Activated CD4-positive, alpha-beta T cell treated with anti-CD3 and anti-CD28 coated beads for 1 hour (primary cell): ENCODE results near the gene GRAP2.
A peak's percentile ranks its signal among the peaks of the same experiment; 100 is the strongest.
"Not testable (repeated sequence)": the region's sequence is repeated elsewhere in the genome, so short reads cannot be mapped to it uniquely, and the experiment has no call there.

ENCODE experiments used
- DNase-seq: peaks from one replicate; pipeline ENCODE4 v3.0.0-alpha.2; 2020

The GRAP2 gene

DNA sequence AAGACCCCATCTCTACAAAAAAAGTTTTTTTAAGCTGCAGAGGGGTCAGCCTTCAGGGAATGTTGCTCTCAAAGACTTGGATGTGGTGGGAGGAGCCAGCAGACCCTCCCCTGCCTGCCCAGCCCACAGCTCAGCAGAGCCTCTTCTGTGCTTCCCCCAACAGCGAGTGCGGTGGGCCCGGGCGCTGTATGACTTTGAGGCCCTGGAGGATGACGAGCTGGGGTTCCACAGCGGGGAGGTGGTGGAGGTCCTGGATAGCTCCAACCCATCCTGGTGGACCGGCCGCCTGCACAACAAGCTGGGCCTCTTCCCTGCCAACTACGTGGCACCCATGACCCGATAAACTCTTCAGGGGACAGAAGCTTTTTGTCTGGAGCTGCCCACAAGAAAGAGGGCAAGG, 69.9 kb downstream of the GRAP2 start:
- DNase-seq = no peak

DNA sequence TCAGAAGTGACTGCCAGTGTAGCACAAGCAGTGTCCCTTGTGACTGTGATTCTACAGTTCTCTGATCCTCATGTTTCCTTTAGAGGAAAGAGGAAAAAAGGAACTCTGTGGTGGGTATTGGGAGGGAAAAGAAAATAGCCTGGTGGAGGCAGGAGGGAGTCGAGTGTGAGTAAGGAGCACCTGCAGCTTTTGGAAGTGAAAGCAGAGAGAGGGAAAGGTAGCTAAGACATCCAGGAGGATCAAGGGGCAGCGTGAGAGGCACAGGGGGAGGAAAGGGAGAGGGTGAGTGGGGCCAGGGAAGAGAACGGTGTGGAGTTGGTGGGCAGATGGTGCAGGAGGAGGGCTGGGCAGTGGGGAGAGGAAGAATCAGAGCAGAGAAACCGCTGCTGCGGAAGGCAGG, 71.8 kb downstream of the GRAP2 start:
- DNase-seq = no peak

DNA sequence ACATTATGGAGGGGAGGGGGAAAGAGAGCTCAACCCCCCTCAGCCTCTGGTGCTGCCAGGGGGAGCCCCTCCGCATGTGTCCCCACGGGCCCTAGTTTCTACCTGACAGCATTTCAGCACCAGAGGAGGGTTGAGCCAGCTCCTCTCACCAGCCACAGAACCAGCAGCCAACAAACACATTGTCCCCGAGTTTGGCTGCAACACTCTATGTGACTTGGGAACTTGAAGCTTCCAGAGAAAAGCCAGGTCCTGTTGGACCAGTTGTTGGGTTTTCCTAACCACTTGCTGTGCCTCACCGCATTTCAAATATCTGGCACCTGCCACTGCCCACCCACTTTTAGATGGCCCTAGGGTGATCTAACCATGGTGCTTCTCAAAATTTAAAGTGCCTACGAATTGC, 72.8 kb downstream of the GRAP2 start:
- no peak for DNase-seq

DNA sequence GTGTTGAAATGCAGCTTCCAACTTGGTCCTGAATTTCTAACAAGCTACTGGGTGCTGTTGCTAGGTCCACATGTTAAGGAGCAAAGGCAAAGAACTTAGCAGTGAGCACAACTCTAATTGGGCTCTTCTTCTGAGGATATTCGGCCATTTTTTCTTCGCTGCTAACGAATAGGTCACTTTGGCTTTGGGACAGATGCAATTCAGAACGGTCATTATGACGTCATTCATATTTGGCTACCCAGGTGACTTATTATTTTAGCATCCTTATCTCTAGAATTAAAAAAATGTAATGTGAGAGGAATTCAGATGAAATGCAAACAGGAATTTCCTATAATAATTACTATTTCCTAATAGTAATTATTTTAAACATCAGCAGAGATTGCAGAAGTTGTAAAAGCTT, 73.2 kb downstream of the GRAP2 start:
- DNase-seq = no peak

DNA sequence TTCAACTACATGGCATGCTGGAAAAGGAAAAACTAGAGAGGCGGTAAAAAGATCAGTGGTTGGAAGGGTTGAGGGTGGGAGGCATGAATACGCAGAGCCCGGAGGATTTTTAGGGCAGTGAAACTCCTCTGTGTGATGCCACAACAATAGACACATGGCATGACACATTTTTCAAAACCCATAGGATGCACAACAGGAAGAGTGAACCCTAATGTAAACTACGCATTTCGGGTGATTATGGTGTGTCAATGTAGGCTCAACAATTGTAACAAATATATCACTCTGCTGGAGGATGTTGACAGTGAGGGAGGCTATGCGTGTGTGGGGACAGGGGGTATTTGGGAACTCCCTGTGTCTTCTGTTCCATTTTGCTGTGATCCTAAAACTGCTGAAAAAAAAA, 78.2 kb downstream of the GRAP2 start:
- DNase-seq = no peak

DNA sequence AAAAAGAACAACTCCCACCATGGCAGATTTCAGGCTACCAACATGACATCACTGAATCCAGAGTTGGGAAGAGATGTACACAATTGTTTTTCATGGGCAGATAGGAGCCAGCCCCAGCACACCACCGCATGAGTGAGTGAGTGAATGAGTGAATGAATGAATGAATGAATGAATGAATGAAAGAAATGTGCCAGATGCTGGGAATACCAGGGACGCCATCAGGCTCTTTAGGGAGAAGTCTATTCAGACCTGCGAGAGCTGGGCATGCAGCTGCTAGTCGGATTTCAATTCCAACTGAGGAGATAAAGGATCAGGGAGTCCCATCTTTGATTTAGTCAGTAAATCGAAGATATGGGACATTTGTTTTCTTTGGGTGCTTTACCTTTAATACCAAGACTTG, 78.6 kb downstream of the GRAP2 start:
- no peak for DNase-seq

DNA sequence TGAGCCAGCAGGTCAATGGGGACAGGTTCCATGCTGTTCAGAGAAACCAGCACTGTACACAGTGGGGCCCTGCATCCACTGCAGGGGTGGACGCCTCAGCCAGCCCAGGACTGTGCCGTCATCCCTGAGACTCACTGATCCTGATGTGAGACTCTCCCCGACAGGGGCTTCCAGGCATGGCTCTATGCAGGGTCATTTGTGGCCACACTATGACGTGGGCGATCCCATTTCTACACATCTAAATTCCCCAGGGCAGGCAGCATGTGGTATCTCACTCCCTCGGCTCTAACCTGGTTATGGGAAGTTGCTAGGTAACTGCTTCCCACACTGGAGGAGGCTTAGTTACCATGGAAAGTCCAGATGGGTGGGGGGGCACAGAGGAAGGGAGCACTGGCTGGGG, 79.7 kb downstream of the GRAP2 start:
- DNase-seq = no peak

DNA sequence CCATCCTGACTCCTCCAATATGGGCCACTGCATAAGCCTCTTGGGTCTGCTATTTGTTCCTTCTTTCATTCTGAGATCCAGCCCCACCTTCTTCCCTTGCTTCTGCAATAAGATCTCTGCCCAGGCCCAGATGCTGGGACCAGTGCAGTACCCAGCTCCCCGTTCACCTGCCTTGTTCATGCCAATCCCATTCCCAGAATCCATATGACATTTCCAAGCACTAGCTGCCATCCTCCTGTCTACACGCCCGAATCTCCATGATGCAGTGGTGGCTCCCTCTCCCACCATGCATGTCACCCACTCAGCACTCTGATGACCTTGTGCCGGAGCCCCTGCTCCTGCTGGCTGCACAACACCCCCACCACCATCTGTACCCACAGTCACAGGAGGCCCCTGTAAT, 82.5 kb downstream of the GRAP2 start:
- DNase-seq = no peak

DNA sequence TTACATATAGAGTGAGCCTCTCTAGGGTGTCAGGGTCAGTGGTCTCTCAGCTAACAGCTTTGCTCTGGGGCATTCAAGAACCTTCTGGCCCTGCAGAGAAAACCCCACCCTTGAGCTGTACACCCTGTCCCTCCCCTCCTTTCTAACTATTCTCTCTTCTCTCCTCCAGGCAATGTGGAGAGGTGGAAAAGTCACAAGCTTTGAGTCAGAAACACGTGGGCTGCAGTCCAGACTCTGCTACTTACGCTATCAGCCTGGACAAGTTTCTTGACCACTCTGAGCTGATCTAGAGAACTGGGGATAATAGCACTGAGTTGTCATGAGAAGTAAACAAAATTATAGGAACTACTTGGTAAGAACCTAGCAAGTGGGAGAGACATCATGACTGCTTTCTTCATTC, 83.1 kb downstream of the GRAP2 start:
- DNase-seq = no peak

DNA sequence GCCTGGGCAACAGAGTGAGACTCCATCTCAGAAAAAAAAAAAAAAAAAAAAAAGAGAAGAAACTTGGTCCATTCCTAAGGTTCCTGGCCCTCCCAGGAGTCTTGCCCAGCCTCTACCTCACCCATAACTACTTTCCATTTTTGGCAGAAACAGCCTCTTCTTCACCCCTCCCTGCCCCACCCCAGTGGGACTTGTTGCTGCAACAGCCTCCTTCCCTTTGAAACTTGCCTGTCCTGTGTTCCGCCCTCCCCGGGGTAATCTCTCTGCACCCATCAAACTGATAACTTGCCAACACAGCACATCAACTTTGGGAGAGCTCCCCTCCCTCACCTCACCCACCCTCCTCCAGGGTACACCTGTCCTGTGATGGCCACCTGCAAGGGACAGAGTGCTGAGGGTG, 83.9 kb downstream of the GRAP2 start:
- no peak for DNase-seq

DNA sequence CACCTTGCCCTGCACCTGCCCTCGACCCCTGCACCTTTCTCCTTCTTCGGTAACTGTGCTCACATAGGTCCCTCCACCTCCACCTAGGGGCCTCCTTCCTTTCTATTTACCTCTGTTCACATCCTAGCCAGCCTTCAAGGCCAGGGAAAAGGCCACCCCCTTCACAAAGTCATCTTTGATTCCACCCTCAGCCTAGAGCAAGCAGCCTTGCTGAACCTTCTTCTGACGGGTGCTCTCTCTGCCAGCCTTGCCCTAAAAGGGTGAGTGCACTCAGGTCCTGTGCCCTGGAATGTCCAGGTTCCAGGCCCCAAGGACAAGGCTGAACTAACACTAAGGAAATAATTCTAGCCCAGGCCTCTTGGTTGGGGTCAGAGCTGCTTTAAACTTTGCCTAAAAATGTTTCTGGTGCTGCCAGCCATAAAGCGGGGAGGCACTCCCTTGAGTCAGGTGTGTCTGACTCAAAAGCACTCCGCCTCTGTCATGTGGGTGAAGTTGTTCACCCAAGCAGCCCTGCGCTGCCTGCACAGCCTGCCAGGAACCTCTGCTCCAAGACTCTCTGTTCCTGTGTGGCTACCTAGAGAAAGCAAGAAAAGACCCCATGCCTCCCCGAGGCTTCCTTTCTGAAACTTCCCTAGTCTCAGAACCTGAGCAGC, 84.6 kb downstream of the GRAP2 start:
- no peak for DNase-seq

DNA sequence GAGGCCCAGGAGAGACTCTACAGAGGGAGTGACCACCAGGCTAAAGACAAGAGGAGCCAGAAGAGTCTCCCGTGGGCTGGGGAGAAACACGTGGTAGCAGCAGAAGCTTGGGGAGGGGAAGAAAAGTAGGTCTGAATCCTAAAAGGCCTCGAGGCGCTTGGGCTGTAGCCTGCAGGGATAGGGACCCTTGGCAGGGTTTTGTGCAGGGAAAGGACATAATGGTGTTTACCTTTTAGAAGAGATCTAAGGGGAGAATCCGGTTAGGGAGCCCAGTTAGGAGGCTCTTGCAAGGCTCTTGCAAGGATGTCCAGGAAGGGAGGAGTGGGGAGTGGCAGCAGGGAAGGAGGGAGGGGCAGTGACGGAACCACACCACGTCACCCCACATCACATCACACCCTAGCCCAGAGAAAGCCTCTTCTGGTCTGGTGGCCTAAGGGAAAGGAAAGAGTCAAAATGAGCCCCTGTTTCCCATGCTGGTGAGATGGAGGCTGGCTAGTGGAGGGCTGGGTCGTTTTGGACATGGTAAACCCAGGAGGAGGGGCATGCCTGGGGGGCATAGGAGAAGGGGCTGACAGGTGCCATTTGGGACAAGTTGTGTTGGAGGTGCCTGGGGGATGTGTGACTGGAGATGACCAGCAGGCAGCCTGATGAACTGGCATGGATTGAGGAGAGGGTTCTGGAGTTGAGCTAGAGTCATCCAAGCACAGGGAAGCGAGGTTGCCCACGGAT, 87.7 kb downstream of the GRAP2 start:
- DNase-seq = no peak

DNA sequence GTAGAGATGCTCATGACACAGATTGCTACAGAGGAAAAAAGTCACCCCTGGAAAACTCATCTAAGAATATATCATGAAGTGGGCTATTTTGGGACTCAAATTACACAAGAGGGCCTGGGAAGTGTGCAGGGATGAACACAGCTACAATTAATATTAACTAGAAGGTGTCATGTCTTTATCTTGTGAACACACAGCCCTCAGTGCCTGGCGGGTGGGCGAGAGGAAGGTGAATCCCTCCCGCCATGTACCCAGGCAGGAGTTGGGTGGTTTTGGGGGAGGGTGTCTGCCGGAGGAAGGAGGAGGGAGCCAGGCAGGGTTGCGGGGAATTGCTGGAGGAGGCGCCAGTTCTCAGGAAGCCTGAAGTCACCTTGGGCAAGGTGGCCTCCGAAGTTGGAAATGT, 88.7 kb downstream of the GRAP2 start:
- no peak for DNase-seq

DNA sequence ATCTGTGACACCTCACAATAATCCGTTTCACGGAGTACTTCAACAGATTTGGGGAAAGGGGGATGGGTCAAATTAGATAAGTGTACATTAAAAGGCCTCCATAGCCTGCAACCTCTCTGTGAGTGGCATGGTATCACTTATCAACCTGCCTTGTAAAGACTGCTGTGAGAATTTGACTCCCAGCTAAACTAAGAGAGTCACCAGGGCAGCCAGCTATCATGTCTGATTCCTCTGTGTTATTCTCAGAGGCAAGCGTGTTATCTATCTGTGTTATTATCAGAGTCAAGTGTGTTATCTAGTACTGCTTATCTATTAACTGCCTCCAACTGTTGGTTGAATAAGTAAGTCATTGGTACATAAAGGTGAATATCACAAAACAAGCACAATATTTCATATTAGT, 89.8 kb downstream of the GRAP2 start:
- DNase-seq = no peak

DNA sequence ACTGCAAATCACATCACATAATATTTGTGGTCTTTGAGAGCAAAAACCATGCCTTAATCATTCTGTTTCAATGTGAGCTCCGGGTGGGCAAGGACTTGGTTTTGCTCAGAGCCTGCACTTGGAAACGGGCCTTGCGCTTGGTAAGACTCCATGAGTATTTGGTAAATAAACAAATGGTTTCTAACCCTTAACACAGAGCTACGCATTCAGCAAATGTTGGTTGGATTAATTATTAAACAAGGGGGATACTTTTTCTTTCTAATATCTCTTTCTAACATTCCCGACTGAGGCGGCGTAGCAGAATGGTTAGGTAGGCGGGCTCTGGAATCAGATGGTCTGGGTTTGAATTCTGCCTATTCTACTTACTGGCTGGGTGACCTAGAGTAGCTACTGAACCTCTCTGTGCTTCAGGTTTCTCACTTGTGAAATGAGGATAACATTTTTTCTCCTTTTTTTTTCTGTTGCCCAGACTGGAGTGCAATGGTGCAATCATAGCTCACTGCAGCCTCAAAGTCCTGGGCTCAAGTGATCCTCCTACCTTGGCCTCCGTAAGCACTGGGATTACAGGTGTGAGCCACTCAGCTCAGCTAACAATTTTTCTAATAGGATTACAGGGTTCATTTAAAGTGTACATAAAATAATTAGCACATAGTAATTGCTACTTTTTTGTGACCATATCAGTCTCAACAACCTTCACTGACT, 90.4 kb downstream of the GRAP2 start:
- no peak for DNase-seq

DNA sequence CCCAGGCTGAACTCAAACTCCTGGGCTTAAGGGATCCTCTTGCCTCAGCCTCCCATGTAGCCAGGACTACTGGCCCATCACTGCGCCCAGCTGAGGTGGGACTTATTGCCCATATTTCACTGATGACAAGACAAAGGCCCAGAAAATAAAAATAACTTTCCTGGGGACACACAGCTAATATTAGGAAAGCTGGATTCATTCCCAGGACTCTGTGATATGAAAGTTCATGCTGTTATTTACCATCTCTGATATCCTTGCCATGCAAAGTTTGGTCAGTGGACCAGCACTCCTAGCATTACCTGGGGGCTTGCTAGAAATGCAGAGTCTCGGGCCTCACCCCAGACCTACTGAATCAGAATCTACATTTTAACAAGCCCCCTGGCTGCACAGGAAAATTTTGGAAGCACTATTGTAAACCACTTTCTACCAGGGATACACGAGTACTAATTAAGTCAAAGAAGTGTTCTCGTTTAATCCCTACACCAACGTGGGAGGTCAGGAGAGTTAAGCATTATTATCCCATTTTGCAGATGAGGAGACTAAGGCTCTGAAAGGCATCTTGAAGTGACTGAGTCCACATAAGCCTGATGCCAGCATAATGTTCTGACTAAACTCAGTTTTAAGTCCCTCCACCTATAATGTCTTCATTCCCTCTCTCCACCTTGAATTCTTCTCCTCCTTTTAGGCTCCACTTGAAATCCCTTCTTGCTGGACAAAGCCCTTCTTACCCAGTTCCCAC, 91.4 kb downstream of the GRAP2 start:
- DNase-seq = no peak

DNA sequence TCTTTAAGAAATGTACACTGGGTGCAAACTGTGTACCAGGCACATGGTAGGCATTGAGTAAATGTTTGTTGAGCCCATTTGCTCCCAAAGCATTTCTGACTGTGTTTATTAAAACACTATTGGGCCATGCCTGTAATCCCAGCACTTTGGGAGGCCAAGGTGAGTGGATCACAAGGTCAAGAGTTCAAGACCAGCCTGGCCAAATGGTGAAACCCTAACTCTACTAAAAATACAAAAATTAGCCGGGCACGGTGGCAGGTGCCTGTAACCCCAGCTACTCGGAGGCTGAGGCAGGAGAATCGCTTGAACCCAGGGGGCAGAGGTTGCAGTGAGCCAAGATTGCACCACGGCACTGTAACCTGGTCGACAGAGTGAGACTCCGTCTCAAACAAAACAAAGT, 92.0 kb downstream of the GRAP2 start:
- DNase-seq = not testable (repeated sequence)

DNA sequence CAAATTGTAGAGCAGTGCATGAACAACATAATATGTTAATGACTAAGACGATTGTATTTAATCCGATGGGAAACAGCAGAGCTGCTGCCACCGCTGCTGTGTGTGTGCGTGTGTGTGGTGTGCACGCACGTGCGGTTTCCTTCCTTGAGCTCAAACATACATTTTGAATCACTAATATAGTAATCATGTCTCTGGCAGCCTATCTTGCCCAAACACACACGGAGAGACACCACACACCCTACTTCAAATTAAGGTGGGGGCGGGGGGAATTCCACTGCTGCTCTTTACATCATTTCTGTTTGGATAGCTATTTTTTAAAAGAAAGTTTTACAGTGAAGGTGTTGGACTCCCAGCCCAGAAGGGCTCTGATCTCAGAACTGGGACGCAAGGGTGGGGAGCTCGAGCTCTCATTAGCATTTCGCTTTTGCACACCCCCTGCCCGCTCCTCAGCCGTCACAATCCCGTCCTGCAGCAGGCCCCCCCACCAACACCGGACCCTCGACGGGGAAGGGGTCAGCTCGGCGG, 93.2 kb downstream of the GRAP2 start:
- peak; percentile 31 for DNase-seq

DNA sequence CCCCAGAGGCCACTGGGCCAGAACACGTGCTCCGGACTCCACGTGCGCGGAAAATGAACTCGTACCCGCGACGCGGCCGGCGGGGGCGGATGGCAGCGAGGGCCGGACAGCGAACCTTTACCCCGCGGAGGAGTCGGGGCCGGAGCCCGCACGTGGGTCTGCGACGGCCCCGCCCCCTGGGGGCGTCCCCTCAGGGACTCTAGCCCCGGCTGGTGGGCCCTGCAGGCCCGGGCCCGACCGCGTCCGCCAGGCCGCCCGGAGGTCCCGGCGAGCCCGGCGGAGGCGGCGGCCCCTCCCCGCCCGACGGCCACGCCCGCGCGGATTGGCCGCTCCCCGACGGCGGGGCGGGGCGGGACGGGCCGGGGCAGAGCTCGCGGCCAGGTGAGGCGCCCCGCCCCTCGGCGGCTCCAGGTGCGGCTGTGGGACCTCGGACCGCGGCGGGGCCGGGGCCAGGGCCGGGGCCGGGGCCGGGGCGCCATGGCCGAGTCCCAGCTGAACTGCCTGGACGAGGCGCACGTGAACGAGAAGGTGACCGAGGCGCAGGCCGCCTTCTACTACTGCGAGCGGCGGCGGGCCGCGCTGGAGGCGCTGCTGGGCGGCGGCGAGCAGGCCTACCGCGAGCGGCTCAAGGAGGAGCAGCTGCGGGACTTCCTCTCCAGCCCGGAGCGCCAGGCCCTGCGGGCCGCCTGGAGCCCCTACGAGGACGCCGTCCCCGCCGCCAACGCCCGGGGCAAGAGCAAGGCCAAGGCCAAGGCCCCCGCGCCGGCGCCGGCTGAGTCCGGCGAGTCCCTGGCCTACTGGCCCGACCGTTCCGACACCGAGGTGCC, 93.9 kb downstream of the GRAP2 start, which contains the start of gene FAM83F:
FAM83F (plus strand) TSS at position 389 of the 827 bp plus-strand sequence; CDS start at position 478, 89 bp downstream.
- no peak for DNase-seq

DNA sequence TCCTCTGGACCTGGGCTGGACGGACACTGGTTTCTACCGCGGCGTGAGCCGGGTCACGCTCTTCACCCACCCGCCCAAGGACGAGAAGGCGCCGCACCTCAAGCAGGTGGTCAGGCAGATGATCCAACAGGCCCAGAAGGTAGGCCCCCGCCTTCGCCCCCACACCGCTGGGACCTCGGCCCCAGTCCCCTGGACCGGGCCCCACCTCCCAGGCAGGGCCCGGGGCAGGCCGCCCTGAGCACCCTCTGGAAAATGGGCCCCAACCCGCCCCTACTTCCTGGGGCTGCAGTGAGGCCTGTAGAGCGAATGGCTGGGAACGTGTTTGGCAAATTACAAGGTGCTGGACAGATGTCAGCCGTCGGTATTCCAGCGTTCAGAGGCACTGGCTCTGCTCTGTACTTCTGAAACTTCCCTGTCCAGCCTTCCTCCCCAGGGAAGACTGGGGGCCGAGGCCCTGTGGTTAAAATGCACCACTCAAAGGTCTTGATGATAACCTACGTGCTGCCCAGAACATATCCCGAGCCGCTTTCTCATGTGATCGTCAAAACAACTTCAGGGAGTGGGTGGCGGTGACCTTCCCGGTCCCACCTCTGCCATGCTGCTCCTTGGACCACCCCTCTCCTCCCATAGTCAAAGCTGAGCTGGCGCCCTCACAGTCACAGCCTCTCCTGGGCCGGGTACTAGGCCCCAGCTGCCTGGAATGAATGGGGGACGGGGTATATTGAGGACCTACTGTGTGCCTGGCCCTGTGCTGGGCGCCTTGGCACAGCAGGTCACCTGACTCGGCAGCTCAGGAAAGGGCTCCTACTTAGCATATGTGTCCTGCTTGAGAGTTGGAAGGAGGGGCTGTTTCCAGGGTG, 94.7 kb downstream of the GRAP2 start:
- no peak for DNase-seq

DNA sequence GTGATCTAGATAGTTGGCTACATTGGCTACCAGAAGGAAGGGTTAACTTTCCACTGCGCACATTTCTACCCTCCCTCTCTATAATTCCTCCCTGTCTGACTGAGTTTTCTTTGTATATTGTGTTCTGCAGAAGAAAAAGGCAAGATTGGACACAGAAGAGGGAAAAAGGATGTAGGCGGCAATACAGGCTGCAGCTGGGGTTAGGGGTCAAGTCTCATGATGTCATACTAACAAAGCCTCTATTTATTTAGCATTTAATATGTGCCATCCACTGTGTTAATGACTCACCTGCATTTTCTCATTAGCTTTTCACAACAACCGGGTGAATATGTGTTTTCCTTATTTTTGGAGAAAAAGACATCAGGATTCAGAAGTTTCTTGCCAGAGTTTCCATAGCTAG, 95.8 kb downstream of the GRAP2 start:
- DNase-seq = no peak
